ENCODE measurements around the gene UMOD.

Gene UMOD

GRCh38 chr16:20391045-20391444, 38.5 kb upstream of the UMOD start:
- Histone ChIP-seq H3K4me3 (ENCODE audit: insufficient read depth, low read length, poor library complexity, severe bottlenecking) (no peak overlapping the region), H3K4me2 (ENCODE audit: low read depth, low read length, poor library complexity, severe bottlenecking) (no peak overlapping the region), H3K79me2 (ENCODE audit: insufficient read depth, low read length) (no peaks in the 10 kb centered on the region), H3K9me2 (replicated peaks; ENCODE audit: insufficient read depth, low read length) (no peaks in the 10 kb centered on the region), H3K27ac (ENCODE audit: low read depth, low read length) (no peak overlapping the region), H3K9me3 (ENCODE audit: insufficient read depth, low read length) (no peaks in the 10 kb centered on the region), H4K20me1 (ENCODE audit: low read depth, low read length) (no peaks in the 10 kb centered on the region), H3K27me3 (ENCODE audit: low read length) (no peaks in the 10 kb centered on the region), H3F3A (ENCODE audit: insufficient read depth) (no peaks in the 10 kb centered on the region), H2AFZ (ENCODE audit: low read depth, low read length, severe bottlenecking) (no peak overlapping the region), H3K9ac (ENCODE audit: low read length) (no peak overlapping the region), H3K36me3 (ENCODE audit: low read length) (no peaks in the 10 kb centered on the region)
- no peak for TF ChIP-seq EZH2phosphoT487 (conservative IDR thresholded peaks at IDR 0.05; ENCODE audit: low read length)
- TF ChIP-seq, protein P1, sequence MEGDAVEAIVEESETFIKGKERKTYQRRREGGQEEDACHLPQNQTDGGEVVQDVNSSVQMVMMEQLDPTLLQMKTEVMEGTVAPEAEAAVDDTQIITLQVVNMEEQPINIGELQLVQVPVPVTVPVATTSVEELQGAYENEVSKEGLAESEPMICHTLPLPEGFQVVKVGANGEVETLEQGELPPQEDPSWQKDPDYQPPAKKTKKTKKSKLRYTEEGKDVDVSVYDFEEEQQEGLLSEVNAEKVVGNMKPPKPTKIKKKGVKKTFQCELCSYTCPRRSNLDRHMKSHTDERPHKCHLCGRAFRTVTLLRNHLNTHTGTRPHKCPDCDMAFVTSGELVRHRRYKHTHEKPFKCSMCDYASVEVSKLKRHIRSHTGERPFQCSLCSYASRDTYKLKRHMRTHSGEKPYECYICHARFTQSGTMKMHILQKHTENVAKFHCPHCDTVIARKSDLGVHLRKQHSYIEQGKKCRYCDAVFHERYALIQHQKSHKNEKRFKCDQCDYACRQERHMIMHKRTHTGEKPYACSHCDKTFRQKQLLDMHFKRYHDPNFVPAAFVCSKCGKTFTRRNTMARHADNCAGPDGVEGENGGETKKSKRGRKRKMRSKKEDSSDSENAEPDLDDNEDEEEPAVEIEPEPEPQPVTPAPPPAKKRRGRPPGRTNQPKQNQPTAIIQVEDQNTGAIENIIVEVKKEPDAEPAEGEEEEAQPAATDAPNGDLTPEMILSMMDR (IDR thresholded peaks at IDR 0.05; ENCODE audit: insufficient read depth, low read length, poor library complexity, severe bottlenecking) = no peak

DNA sequence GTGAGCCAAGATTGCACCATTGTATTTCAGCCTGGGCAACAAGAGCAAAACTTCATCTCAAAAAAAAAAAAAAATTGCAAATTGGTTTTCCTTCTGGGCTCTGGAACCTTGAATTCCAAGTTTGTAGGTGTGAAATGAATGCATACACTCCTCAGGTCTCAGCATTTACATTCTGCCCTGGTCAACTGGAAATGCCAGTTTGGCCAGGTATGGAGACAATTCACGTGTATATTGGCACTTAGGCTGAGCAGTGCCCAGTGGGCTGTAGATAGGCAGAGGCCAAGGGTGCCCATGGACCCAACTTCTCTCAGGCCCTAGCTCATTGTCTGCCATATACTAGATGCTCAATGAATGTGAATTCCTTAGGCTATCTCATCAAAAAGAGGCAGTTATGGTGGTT, 36.3 kb upstream of the UMOD start:
- no peak for TF ChIP-seq EZH2phosphoT487 (conservative IDR thresholded peaks at IDR 0.05; ENCODE audit: low read length)
- TF ChIP-seq, protein P1 (IDR thresholded peaks at IDR 0.05; ENCODE audit: insufficient read depth, low read length, poor library complexity, severe bottlenecking) = no peak
- Histone ChIP-seq H4K20me1 (ENCODE audit: low read depth, low read length) (no peaks in the 10 kb centered on the region), H3K9me3 (ENCODE audit: insufficient read depth, low read length) (no peaks in the 10 kb centered on the region)

DNA sequence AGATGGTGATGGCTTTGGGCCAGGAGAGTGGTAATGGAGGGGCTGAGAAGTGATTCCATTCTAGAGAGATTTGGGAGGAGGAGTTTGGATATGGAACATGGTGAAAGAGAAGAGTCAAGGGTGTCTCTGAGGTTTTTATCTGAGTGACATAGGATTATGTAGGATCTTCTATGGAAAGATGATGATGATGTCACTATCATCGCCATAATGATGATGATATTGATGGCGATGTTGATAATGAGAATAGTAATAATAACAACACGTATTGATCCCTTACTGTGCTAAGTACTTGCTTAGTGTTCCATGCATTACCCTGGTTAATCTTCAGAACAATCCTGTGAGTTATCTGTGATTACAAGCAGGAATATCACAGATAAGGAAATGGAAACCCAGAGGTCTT, 35.5 kb upstream of the UMOD start:
- Histone ChIP-seq H3K79me2 (ENCODE audit: insufficient read depth, low read length) (no peaks in the 10 kb centered on the region), H3K9me2 (replicated peaks; ENCODE audit: insufficient read depth, low read length) (no peaks in the 10 kb centered on the region), H3K36me3 (ENCODE audit: low read length) (no peaks in the 10 kb centered on the region), H3K4me3 (ENCODE audit: insufficient read depth, low read length, poor library complexity, severe bottlenecking) (no peak overlapping the region), H3K27me3 (ENCODE audit: low read length) (no peaks in the 10 kb centered on the region), H3K27ac (ENCODE audit: low read depth, low read length) (no peak overlapping the region), H3F3A (ENCODE audit: insufficient read depth) (no peaks in the 10 kb centered on the region), H3K9me3 (ENCODE audit: insufficient read depth, low read length) (no peaks in the 10 kb centered on the region), H2AFZ (ENCODE audit: low read depth, low read length, severe bottlenecking) (no peak overlapping the region), H3K4me2 (ENCODE audit: low read depth, low read length, poor library complexity, severe bottlenecking) (no peak overlapping the region), H3K9ac (ENCODE audit: low read length) (no peak overlapping the region), H4K20me1 (ENCODE audit: low read depth, low read length) (no peaks in the 10 kb centered on the region)
- TF ChIP-seq EZH2phosphoT487 (conservative IDR thresholded peaks at IDR 0.05; ENCODE audit: low read length) = no peak
- TF ChIP-seq, protein P1 (IDR thresholded peaks at IDR 0.05; ENCODE audit: insufficient read depth, low read length, poor library complexity, severe bottlenecking) = no peak

More for the DNA sequence above, 36.3 kb upstream of the UMOD start:
- H3F3A ChIP-seq (ENCODE audit: insufficient read depth) = no peaks in the 10 kb centered on the region
- no peak overlapping the region for H3K4me2 ChIP-seq (ENCODE audit: low read depth, low read length, poor library complexity, severe bottlenecking)
- no peaks in the 10 kb centered on the region for H3K9me2 ChIP-seq (replicated peaks; ENCODE audit: insufficient read depth, low read length)
- H3K9ac ChIP-seq (ENCODE audit: low read length) = no peak overlapping the region
- H3K27me3 ChIP-seq (ENCODE audit: low read length) = no peaks in the 10 kb centered on the region
- H3K4me3 ChIP-seq (ENCODE audit: insufficient read depth, low read length, poor library complexity, severe bottlenecking) = no peak overlapping the region
- no peaks in the 10 kb centered on the region for H3K79me2 ChIP-seq (ENCODE audit: insufficient read depth, low read length)
- no peak overlapping the region for H2AFZ ChIP-seq (ENCODE audit: low read depth, low read length, severe bottlenecking)
- H3K27ac ChIP-seq (ENCODE audit: low read depth, low read length) = no peak overlapping the region
- H3K36me3 ChIP-seq (ENCODE audit: low read length) = no peaks in the 10 kb centered on the region

Data from SU-DHL-6 (cell line).